Gastrocnemius medialis (tissue), 4 donors: ENCODE results near the gene DPP9. TPM values are rescaled to one million over a fixed set of nuclear protein-coding genes. Genes with fewer than 3 reads are reported as not detected.
A peak's percentile ranks its signal among the peaks of the same experiment; 100 is the strongest.

Experiments
- ATAC-seq, 2 donors: fragments of 150-250 bp; one replicate each; pipeline ENCODE4 v1.9.1; 2016
- DNase-seq, 2 donors: peaks; one replicate each; pipeline ENCODE4 v3.0.0-alpha.2; 2019
- H3K27ac ChIP-seq, 4 donors: fragments of 200-600 bp; sonication (generic); 1 replicate in 1 of 4; 2 replicates in 3 of 4; pipeline ENCODE4 v1.5.1; 2016 to 2018; ENCODE audit warnings: mild to moderate bottlenecking in 2 of 4, moderate library complexity in 1 of 4
- H3K27me3 ChIP-seq, 3 donors: fragments of 200-600 bp; sonication (generic) in 2 of 3; 1 replicate in 1 of 3; 2 replicates in 2 of 3; pipeline versions ENCODE4 v1.5.1 to v1.6.0; 2016 to 2019; ENCODE audit warnings: mild to moderate bottlenecking in 1 of 3, moderate library complexity in 1 of 3
- H3K36me3 ChIP-seq, 2 donors: fragments of 200-600 bp; sonication (generic) in 1 of 2; one replicate each; pipeline ENCODE4 v1.5.1; 2017 to 2018
- H3K4me1 ChIP-seq, 2 donors: fragments of 200-600 bp; sonication (generic) in 1 of 2; one replicate each; pipeline ENCODE4 v1.5.1; 2016 to 2017; ENCODE audit warnings: mild to moderate bottlenecking in 2 of 2
- H3K4me3 ChIP-seq, 4 donors: fragments of 200-600 bp; sonication (generic) in 3 of 4; 1 replicate in 1 of 4; 2 replicates in 3 of 4; pipeline ENCODE4 v1.5.1; 2016 to 2019; ENCODE audit warnings: mild to moderate bottlenecking in 2 of 4
- H3K9me3 ChIP-seq, 3 donors: fragments of 200-600 bp; sonication (generic) in 2 of 3; 1 replicate in 1 of 3; 2 replicates in 2 of 3; pipeline ENCODE4 v1.5.1; 2016 to 2019
- POLR2A ChIP-seq, 2 donors: fragments of 450-650 bp; IDR thresholded peaks; one replicate each; pipeline ENCODE4 v1.6.1; 2017; ENCODE audit warnings: antibody characterized with exemption in 2 of 2, mild to moderate bottlenecking in 2 of 2, moderate library complexity in 2 of 2
- in situ Hi-C, 4 donors: fragments of 200-750 bp; cut with MboI; loops; one replicate each; pipeline versions ENCODE4 v1.15.0 to v1.8.0; 2017; ENCODE audit warnings: low sequenced_read_pairs in 4 of 4
- intact Hi-C: fragments of 100-400 bp; cut with DNase I; formaldehyde crosslinking; loops from one replicate; pipeline ENCODE4 v1.15.1; 2023; ENCODE audit warnings: low total_unique reads
- total RNA-seq, 4 donors: library from RNA; depleted of rRNA; stranded (reverse); fragments of >200 nt; gene quantifications; one replicate each; pipeline versions ENCODE4 v1.1.0 to v1.2.3, GENCODE V29; 2016
- TF ChIP-seq, protein P1 (sequence below), 5 experiments: fragments of 450-650 bp in 3 of 5; fragments of 200-600 bp in 2 of 5; sonication (generic) in 2 of 5; IDR thresholded peaks in 4 of 5; conservative IDR thresholded peaks in 1 of 5; 1 replicate in 4 of 5; 2 replicates in 1 of 5; pipeline ENCODE4 v1.5.1; 2016 to 2019; ENCODE audit warnings: antibody characterized with exemption in 5 of 5, mild to moderate bottlenecking in 3 of 5, moderate library complexity in 3 of 5

Gene DPP9
- total RNA-seq, 4 donors from 2014 or later = 92.6 to 208 (median 148) TPM

GRCh38 chr19:4656102-4656501, 67.5 kb downstream of the DPP9 start:
- Histone ChIP-seq H3K27ac (no peak overlapping the region), H3K4me3 (no peak overlapping the region), H3K36me3 (peaks cover 0 to 40% of the 10 kb centered on the region in 2 donors), H3K4me1 (peaks cover 0 to 4% of the 10 kb centered on the region in 2 donors), H3K27me3 (no peaks in the 10 kb centered on the region), H3K9me3 (no peaks in the 10 kb centered on the region)
- TF ChIP-seq, protein P1, sequence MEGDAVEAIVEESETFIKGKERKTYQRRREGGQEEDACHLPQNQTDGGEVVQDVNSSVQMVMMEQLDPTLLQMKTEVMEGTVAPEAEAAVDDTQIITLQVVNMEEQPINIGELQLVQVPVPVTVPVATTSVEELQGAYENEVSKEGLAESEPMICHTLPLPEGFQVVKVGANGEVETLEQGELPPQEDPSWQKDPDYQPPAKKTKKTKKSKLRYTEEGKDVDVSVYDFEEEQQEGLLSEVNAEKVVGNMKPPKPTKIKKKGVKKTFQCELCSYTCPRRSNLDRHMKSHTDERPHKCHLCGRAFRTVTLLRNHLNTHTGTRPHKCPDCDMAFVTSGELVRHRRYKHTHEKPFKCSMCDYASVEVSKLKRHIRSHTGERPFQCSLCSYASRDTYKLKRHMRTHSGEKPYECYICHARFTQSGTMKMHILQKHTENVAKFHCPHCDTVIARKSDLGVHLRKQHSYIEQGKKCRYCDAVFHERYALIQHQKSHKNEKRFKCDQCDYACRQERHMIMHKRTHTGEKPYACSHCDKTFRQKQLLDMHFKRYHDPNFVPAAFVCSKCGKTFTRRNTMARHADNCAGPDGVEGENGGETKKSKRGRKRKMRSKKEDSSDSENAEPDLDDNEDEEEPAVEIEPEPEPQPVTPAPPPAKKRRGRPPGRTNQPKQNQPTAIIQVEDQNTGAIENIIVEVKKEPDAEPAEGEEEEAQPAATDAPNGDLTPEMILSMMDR (IDR thresholded peaks at IDR 0.05 in 4 of 5, conservative IDR thresholded peaks at IDR 0.05 in 1 of 5) = no peak
- TF ChIP-seq POLR2A (IDR thresholded peaks at IDR 0.05) = no peak
- in situ Hi-C loops (no loop called here), intact Hi-C loops (no loop called here)
- DNase-seq = no peak
- ATAC-seq = no peak

GRCh38 chr19:4654437-4655361, 68.9 kb downstream of the DPP9 start:
- intact Hi-C loops = no loop called here
- Histone ChIP-seq H3K4me3 (no peak overlapping the region), H3K36me3 (peaks cover 0 to 33% of the 10 kb centered on the region in 2 donors), H3K9me3 (no peaks in the 10 kb centered on the region), H3K27ac (peak overlapping the region in 2 of 4 donors; percentile 28 to 35), H3K4me1 (peaks cover 0 to 4% of the 10 kb centered on the region in 2 donors), H3K27me3 (no peaks in the 10 kb centered on the region)
- in situ Hi-C loops = no loop called here
- TF ChIP-seq, protein P1 (IDR thresholded peaks at IDR 0.05 in 4 of 5, conservative IDR thresholded peaks at IDR 0.05 in 1 of 5) = no peak
- no peak for TF ChIP-seq POLR2A (IDR thresholded peaks at IDR 0.05)
- ATAC-seq (peak; percentile 33 to 45), DNase-seq (no peak)

GRCh38 chr19:4653793-4654436, 69.7 kb downstream of the DPP9 start:
- peaks cover 0 to 26% of the 10 kb centered on the region in 2 donors for H3K36me3 ChIP-seq
- H3K4me1 ChIP-seq = peaks cover 0 to 4% of the 10 kb centered on the region in 2 donors
- no peak for DNase-seq
- in situ Hi-C loops = no loop called here
- TF ChIP-seq, protein P1 (IDR thresholded peaks at IDR 0.05 in 4 of 5, conservative IDR thresholded peaks at IDR 0.05 in 1 of 5) = no peak
- TF ChIP-seq POLR2A (IDR thresholded peaks at IDR 0.05) = no peak
- H3K27ac ChIP-seq = peak overlapping the region in 1 of 4 donors; percentile 35
- no peak for ATAC-seq
- no peak overlapping the region for H3K4me3 ChIP-seq
- no peaks in the 10 kb centered on the region for H3K9me3 ChIP-seq
- intact Hi-C loops = no loop called here
- no peaks in the 10 kb centered on the region for H3K27me3 ChIP-seq

GRCh38 chr19:4652075-4652474, 71.6 kb downstream of the DPP9 start:
- H3K9me3 ChIP-seq = no peaks in the 10 kb centered on the region
- DNase-seq (no peak), ATAC-seq (no peak)
- TF ChIP-seq POLR2A (IDR thresholded peaks at IDR 0.05) = no peak
- TF ChIP-seq, protein P1 (IDR thresholded peaks at IDR 0.05 in 4 of 5, conservative IDR thresholded peaks at IDR 0.05 in 1 of 5) = no peak
- H3K27ac ChIP-seq = no peak overlapping the region
- H3K36me3 ChIP-seq = peaks cover 0 to 10% of the 10 kb centered on the region in 2 donors
- in situ Hi-C loops (no loop called here), intact Hi-C loops (no loop called here)
- no peaks in the 10 kb centered on the region for H3K27me3 ChIP-seq
- no peak overlapping the region for H3K4me3 ChIP-seq
- peaks cover 12 to 13% of the 10 kb centered on the region in 2 donors for H3K4me1 ChIP-seq
